Fibroblast of villous mesenchyme (primary cell): Measurements from ENCODE around the gene HMX2. TPM values are rescaled to one million over a fixed set of nuclear protein-coding genes. Genes with fewer than 3 reads are reported as not detected.
"Not testable (repeated sequence)": the region's sequence is repeated elsewhere in the genome, so short reads cannot be mapped to it uniquely, and the experiment has no call there.

ENCODE experiments used
- DNase-seq: peaks from one replicate; pipeline ENCODE4 v3.0.0-alpha.2; 2010; ENCODE audit warnings: low read depth
- H3K4me3 ChIP-seq: 2 replicates; pipeline ENCODE4 v1.5.1; 2011; ENCODE audit warnings: low read depth, mild to moderate bottlenecking, low read length
- total RNA-seq: library from RNA; depleted of rRNA; stranded (reverse); fragments of >200 nt; gene quantifications from 2 replicates; pipeline ENCODE4 v1.2.3, GENCODE V29; 2012
- TF ChIP-seq, protein P1 (sequence below): IDR thresholded peaks from 2 replicates; pipeline ENCODE4 v1.5.1; 2012; ENCODE audit warnings: low read depth, mild to moderate bottlenecking, low read length; ENCODE audit not compliant: insufficient read depth

Gene HMX2
- total RNA-seq, 1 donor = not detected

DNA sequence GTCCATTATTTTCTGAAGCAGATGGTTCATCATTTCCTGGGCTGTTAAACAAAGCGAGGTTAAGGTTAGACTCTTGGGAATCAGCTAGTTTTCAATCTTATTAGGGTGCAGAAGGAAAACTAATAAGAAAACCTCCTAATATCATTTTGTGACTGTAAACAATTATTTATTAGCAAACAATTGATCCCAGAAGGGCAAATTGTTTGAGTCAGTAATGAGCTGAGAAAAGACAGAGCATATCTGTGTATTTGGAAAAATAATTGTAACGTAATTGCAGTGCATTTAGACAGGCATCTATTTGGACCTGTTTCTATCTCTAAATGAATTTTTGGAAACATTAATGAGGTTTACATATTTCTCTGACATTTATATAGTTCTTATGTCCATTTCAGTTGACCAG, 16.4 kb downstream of the HMX2 start:
- TF ChIP-seq, protein P1, sequence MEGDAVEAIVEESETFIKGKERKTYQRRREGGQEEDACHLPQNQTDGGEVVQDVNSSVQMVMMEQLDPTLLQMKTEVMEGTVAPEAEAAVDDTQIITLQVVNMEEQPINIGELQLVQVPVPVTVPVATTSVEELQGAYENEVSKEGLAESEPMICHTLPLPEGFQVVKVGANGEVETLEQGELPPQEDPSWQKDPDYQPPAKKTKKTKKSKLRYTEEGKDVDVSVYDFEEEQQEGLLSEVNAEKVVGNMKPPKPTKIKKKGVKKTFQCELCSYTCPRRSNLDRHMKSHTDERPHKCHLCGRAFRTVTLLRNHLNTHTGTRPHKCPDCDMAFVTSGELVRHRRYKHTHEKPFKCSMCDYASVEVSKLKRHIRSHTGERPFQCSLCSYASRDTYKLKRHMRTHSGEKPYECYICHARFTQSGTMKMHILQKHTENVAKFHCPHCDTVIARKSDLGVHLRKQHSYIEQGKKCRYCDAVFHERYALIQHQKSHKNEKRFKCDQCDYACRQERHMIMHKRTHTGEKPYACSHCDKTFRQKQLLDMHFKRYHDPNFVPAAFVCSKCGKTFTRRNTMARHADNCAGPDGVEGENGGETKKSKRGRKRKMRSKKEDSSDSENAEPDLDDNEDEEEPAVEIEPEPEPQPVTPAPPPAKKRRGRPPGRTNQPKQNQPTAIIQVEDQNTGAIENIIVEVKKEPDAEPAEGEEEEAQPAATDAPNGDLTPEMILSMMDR = no peak
- no peak overlapping the region for H3K4me3 ChIP-seq
- no peak for DNase-seq

DNA sequence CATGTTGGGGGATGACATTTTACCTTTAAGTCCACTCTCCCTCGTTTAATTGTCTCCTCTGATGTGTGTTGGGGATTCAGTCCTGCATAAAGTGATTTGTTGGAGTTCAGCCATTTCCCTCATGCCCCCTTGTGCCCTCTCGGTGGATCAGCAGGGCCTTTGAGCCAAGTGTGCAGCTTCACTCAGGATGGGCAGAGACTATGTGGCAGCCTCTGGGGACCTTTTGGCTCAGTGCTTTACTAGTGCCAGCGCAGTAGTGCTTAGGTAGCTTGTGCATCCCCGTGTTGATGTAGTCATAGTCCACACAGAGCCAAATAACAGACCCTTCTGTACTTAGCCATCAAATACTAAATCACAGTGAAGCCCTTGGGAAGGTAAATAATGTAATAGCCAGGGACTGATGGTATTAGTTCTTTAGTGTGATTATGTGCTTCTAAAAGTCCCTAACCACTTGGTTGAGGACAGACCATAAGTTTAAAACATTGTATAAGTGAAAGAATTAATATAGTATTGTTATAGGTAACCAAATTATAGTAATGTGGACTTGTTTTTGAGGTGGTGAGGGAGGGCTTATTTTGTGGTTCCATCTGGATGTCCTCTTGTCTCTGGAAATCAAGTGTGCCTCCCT, 17.6 kb downstream of the HMX2 start:
- TF ChIP-seq, protein P1 = no peak
- no peak overlapping the region for H3K4me3 ChIP-seq
- DNase-seq = no peak

DNA sequence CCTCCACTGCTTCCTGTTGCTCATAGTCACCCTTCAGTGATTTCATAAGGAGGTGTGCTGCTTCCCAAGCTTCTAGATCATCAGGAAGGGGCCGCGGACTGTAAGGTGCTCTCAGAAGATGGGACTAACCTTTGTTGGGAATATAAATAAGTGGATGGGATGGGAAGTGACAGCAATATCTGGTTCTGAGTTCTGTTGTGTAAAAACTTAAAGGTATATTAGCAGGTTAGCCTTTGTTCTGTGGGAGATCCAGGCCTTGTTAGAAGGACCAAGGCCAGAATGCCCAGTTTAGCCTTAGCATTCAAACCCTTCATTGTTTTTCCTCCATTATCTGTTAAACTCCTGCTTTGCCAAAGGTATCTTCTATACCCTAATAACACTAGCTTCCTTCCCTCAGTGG, 18.7 kb downstream of the HMX2 start:
- TF ChIP-seq, protein P1 = no peak
- no peak overlapping the region for H3K4me3 ChIP-seq
- no peak for DNase-seq

DNA sequence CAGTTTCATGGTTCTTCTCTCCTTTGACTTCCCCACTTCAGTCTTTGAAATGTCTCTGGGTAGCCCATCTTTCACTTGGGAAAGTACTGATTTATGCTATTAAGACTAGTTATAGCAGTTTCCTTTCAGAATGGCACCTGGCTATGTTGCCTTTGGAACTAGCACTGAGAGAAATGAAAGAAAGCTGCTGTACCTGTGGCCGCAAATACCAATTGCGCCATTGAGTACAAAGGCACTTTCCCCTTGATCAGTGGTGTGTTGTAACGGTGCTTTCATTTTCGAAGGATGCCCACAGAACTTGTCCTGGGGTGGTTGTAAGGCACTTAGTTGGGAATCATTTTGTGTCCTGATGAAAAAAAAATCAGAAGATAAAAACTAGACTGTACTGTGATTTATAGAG, 23.0 kb downstream of the HMX2 start:
- TF ChIP-seq, protein P1 = no peak

DNA sequence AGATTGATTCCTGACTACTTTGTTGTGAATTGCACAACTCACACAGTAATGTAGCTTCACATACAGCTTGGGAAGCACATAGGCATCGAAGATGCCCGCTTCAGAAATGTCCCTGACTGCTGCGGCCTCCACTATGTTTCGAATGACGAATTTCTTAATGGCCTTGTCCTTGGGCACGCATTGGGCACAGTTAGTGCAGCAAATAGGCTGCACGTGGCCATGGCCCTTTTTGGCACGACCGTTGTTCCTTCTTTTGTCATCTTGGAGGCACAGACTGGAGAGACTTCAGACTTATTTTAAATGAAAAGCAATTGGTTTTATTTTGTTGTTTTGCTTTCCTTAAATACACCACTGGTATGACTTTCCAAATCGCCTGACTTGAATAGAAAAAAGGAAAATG, 23.7 kb downstream of the HMX2 start:
- not testable (repeated sequence) for H3K4me3 ChIP-seq

More for the DNA sequence above, 23.0 kb downstream of the HMX2 start:
- H3K4me3 ChIP-seq = no peak overlapping the region
- DNase-seq = no peak

DNA sequence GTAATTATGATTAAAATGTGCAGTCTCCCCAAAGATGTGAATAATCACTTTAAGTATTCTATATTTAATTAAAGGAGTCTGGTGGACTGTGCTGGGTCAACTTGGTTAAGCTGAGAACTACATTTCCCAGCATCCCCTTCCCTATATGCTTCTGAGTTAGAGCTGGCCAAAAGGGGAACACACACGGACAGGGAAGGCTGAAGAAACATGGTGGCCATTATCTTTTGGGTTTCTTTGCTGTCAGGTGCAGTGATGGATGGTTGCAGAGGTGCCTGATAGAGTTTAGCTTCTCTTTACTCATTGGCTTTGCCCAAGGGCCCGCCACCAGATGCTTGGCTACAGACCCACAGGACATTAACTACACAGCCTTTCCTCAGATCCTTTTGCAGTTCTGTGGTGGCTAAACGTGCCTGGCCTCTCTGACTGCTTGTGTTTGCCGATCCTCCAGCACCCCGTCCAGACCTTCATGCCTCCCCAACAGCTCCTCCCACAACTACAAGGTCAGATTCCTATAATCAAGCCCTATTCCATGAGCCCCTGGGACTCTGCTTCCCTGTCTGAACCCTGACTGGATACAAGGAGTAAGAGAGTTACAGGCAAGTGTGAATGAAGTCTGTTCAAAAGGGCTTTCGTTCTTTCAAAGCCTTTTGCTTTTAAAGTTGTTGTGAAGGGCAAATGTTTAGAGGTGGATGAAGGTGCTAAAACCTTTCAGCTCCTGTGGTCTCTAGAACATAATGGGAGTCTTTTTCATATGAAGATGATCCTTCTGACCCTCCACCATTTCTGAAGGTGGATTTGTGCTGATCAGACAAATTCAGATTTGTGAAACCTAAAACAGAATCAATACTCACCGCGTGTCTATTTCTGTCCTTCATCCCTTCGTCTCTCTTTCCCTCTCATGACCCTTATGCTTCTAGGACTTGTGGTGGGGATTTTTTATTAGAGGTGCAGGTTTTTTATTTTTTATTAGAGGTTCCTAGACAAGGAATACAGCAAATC, 27.8 kb downstream of the HMX2 start:
- H3K4me3 ChIP-seq = no peak overlapping the region
- TF ChIP-seq, protein P1 = no peak
- DNase-seq = no peak

More for the DNA sequence above, 23.7 kb downstream of the HMX2 start:
- DNase-seq = not testable (repeated sequence)

DNA sequence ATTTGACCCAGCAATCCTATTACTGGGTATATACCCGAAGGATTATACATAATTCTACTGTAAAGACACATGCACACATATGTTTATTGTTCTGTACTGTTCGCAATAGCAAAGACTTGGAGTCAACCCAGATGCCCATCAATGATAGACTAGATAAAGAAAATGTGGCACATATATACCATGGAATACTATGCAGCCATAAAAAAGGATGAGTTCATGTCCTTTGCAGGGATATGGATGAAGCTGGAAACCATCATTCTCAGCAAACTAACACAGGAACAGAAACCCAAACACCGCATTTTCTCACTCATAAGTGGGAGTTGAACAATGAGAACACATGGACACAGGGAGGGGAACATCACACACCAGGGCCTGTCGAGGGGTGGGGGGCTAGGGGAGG, 30.5 kb downstream of the HMX2 start:
- not testable (repeated sequence) for DNase-seq, H3K4me3 ChIP-seq
